Kasumi-1 (cell line): ENCODE results near the gene XAB2.
"Not testable (repeated sequence)": the region's sequence is repeated elsewhere in the genome, so short reads cannot be mapped to it uniquely, and the experiment has no call there.

Experiments
- DNase-seq, 2 experiments: peaks; one replicate each; lab custom pipeline; 2025; lab: John Stamatoyannopoulos, UW

XAB2 gene

GRCh38 chr19:7648265-7649014, 19.1 kb upstream of the XAB2 start:
- DNase-seq = no peak

GRCh38 chr19:7647156-7647555, 17.8 kb upstream of the XAB2 start:
- DNase-seq = no peak

- DNase-seq = no peak
Observed at GRCh38 chr19:7646426-7646700, 17.0 kb upstream of the XAB2 start.

GRCh38 chr19:7645656-7646425, 16.5 kb upstream of the XAB2 start:
- peak in 1 of 2 experiments; percentile 27 for DNase-seq

GRCh38 chr19:7645163-7645562, 15.8 kb upstream of the XAB2 start:
- peak in 1 of 2 experiments; percentile 29 for DNase-seq

GRCh38 chr19:7644550-7644877, 15.2 kb upstream of the XAB2 start:
- DNase-seq = no peak

GRCh38 chr19:7643629-7644549, 14.5 kb upstream of the XAB2 start:
- DNase-seq = not testable (repeated sequence)

- no peak for DNase-seq
Observed at GRCh38 chr19:7643031-7643415, 13.7 kb upstream of the XAB2 start.

- no peak for DNase-seq
Observed at GRCh38 chr19:7642295-7643030, 13.1 kb upstream of the XAB2 start.

- DNase-seq = peak in 1 of 2 experiments; percentile 9
Observed at GRCh38 chr19:7641290-7642276, 12.2 kb upstream of the XAB2 start.

GRCh38 chr19:7640803-7641202, 11.5 kb upstream of the XAB2 start:
- DNase-seq = no peak

- DNase-seq = no peak
Observed at GRCh38 chr19:7639863-7640348, 10.6 kb upstream of the XAB2 start.

GRCh38 chr19:7638802-7639465, 9.6 kb upstream of the XAB2 start:
- DNase-seq = no peak

GRCh38 chr19:7637374-7638256, 8.3 kb upstream of the XAB2 start:
- DNase-seq = no peak

GRCh38 chr19:7636691-7637373, 7.5 kb upstream of the XAB2 start, which contains the start of gene STXBP2:
Gene STXBP2, plus strand, starts transcription at chr19:7637110. Its CDS starts 40 bp downstream, at chr19:7637150.
- peak; percentile 47 to 60 for DNase-seq

- DNase-seq = no peak
Observed at GRCh38 chr19:7636317-7636690, 7.0 kb upstream of the XAB2 start.

- no peak for DNase-seq
Observed at GRCh38 chr19:7635670-7636069, 6.3 kb upstream of the XAB2 start.

GRCh38 chr19:7633698-7634097, 4.4 kb upstream of the XAB2 start, which contains the start of gene PCP2:
Gene PCP2, minus strand, starts transcription at chr19:7633719. Its CDS starts 262 bp downstream, at chr19:7633457.
- DNase-seq = no peak
